AG09309 (cell line): ENCODE data around the gene ODAD4.

Experiments
- DNase-seq: peaks from one replicate; pipeline ENCODE4 v3.0.0-alpha.2; 2010; ENCODE audit warnings: low read depth
- H3K4me3 ChIP-seq: 2 replicates; pipeline ENCODE4 v1.5.1; 2011; ENCODE audit warnings: mild to moderate bottlenecking, low read depth, low read length, moderate library complexity; ENCODE audit not compliant: control insufficient read depth
- TF ChIP-seq, protein P1 (sequence below): IDR thresholded peaks from 2 replicates; pipeline ENCODE4 v1.5.1; 2011; ENCODE audit warnings: mild to moderate bottlenecking, low read depth, low read length, inconsistent platforms; ENCODE audit not compliant: insufficient read depth, control insufficient read depth; ENCODE audit errors: missing control alignments

ODAD4 gene, protein sequence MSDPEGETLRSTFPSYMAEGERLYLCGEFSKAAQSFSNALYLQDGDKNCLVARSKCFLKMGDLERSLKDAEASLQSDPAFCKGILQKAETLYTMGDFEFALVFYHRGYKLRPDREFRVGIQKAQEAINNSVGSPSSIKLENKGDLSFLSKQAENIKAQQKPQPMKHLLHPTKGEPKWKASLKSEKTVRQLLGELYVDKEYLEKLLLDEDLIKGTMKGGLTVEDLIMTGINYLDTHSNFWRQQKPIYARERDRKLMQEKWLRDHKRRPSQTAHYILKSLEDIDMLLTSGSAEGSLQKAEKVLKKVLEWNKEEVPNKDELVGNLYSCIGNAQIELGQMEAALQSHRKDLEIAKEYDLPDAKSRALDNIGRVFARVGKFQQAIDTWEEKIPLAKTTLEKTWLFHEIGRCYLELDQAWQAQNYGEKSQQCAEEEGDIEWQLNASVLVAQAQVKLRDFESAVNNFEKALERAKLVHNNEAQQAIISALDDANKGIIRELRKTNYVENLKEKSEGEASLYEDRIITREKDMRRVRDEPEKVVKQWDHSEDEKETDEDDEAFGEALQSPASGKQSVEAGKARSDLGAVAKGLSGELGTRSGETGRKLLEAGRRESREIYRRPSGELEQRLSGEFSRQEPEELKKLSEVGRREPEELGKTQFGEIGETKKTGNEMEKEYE

DNA sequence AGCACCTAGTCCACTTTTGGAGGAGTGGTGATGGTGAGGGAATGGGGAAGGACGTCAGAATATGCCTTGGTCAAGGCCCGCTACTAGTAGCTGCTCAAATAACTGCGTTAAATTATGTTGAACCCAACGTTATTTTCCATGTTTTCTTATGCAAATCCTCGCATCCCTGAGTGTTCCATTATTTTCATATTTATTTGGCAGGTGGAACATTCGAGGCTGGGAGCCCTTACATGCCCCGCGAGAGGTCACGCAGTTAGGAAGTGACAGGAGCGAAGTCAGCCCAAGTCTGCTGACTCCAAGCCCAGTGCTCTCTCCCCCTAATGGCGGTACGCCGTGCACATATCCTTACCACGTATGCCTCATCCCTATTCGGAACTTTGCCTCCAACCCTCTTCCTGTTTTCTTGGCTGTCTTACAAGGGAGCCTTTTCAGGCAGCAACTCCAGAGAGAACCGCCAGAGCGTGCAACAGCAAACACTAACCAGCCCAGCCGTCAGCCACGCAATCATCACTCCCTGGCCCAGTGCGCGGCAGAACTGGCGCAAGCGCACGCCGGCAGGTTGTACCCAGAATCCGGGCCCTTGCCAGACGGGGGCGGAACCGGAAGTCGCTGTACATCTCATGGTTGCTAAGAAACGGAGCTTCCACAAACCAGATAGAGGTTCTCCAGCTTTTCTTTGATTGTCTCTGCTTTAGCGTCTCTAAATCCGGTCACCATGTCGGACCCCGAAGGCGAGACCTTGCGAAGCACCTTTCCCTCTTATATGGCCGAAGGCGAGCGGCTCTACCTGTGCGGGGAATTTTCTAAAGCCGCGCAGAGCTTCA lies at the start of gene ODAD4:
Gene ODAD4, plus strand, starts transcription at position 609 of the 824 bp plus-strand sequence. Its CDS starts 107 bp downstream, at position 716.
- peak; percentile 90 for DNase-seq
- peak within 1 kb of the TSS; percentile 53 for H3K4me3 ChIP-seq
- TF ChIP-seq, protein P1, sequence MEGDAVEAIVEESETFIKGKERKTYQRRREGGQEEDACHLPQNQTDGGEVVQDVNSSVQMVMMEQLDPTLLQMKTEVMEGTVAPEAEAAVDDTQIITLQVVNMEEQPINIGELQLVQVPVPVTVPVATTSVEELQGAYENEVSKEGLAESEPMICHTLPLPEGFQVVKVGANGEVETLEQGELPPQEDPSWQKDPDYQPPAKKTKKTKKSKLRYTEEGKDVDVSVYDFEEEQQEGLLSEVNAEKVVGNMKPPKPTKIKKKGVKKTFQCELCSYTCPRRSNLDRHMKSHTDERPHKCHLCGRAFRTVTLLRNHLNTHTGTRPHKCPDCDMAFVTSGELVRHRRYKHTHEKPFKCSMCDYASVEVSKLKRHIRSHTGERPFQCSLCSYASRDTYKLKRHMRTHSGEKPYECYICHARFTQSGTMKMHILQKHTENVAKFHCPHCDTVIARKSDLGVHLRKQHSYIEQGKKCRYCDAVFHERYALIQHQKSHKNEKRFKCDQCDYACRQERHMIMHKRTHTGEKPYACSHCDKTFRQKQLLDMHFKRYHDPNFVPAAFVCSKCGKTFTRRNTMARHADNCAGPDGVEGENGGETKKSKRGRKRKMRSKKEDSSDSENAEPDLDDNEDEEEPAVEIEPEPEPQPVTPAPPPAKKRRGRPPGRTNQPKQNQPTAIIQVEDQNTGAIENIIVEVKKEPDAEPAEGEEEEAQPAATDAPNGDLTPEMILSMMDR: peak; percentile 48

DNA sequence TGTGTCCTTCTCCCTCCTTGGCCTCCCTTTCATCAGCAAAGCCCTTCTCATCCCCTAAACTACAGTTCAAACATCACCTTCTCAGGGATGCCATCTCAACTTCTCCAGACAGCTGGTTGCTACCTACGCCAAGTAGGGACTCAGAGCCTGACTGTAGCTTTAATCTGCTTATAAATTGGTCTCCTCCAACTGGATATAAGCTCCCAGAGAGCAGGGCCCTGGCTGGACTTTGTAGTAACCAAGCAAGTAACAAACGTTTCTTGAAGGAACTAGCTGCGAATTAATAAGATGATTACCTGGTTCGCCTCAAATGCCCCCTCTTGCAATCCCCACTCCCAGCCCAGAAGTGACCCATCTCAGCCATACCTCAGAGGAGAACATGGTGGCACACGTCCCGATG lies 47.7 kb upstream of the ODAD4 start:
- TF ChIP-seq, protein P1: no peak
- DNase-seq: no peak
- no peak overlapping the region for H3K4me3 ChIP-seq

DNA sequence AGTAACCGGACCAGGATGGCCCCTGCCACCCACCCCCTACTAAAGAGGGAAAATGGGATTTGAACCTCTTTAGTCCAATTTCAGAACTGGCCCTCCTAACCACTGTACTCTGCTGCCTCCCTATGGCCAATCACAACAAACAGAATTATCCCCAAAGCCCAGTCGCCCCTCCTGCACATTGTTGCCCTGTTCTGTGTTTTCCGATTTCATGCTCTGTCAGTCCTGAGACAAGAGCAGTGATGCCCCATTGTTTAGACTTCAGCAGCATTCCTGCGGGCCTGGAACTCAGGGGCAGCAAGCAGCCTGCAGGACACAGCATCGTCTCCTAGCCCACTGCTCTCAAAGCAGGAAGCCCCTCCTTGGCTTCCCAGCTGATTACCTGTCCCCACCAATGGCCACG lies 44.7 kb upstream of the ODAD4 start:
- TF ChIP-seq, protein P1: peak; percentile 19
- H3K4me3 ChIP-seq: no peak overlapping the region
- DNase-seq: no peak

DNA sequence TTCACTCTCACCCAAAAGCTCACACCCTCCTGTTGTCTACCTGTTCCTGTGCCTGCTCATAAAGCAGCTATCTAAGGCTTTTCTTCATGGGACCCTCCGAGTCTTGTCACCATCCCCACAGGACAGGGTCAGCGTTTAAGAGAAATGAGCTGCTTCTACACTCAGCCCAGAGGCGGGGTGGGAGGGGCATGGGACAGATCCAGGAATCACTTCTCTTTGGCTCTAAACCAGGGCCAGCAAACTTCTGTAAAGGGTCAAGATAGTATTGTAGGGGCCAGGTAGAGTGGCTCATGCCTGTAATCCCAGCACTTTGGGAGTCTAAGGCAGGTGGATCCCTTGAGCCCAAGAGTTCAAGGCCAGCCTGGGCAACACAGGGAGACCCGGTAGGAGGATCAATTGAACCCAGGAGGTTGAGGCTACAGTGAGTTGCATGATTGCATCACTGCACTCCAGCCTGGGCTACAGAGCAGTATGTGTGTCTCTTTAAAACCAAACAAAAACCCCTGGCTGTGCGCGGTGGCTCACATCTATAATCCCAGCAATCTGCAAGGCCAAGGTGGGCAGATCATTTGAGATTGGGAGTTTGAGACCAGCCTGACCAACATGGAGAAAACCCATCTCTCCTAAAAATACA lies 42.0 kb upstream of the ODAD4 start:
- DNase-seq: no peak
- no peak overlapping the region for H3K4me3 ChIP-seq
- TF ChIP-seq, protein P1: no peak

DNA sequence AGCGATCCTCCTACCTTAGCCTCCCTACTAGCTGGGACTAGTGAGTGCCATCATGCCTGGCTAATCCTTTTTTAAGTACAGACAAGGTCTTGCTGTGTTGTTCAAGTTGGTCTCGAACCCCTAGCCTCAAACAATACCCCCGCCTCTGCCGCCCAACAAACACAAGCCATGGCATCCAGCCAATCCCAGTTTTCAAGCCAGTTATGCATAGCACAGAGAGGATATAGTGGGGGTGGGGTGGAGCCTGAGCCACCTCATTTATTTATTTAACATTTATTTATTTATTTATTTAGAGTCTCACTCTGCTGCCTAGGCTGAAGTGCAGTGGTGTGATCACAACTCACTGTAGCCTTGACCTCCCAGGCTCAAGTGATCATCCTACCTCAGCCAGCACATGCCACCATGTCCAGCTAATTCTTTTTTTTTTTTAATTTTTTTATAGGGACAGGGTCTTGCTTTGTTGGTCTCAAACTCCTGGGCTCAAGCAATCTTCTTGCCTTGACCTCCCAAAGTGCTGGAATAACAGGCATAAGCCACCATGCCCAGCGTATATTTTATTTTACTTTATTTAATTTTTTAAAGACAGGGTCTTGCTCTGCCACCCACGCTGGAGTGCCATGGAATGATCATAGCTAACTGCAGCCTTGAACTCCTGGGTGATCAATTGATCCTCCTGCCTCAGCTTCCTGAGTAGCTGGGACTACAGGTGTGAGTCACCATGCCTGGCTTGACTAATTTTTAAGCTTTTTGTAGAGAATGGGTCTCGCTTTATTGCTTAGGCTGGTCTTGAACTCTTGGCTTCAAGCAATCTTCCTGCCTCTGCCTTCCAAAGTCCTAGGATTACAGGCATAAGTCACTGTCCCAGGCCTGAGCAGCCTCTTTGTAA lies 39.0 kb upstream of the ODAD4 start:
- TF ChIP-seq, protein P1: no peak
- no peak for DNase-seq
- H3K4me3 ChIP-seq: no peak overlapping the region

DNA sequence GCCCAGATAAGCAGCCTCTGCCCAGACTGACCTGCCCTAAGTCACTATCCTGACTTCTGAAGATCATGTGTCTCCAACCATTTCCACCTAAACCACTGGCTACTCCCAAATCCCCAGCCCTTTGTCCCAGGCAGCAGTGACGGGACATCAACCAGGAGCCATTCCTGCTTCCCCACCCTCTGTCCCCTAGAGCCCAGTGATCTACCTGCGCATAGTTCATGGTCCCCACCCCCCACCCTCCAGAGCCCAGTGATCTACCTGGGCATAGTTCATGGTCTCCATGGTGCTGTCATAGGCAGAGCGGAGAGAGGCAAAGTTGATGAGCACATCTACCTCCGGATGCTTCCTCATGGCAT lies 38.4 kb upstream of the ODAD4 start:
- TF ChIP-seq, protein P1: no peak
- no peak for DNase-seq
- no peak overlapping the region for H3K4me3 ChIP-seq
